ENCODE results near the gene RAB3D.
"Not testable (repeated sequence)": the region's sequence is repeated elsewhere in the genome, so short reads cannot be mapped to it uniquely, and the experiment has no call there.

RAB3D gene

DNA sequence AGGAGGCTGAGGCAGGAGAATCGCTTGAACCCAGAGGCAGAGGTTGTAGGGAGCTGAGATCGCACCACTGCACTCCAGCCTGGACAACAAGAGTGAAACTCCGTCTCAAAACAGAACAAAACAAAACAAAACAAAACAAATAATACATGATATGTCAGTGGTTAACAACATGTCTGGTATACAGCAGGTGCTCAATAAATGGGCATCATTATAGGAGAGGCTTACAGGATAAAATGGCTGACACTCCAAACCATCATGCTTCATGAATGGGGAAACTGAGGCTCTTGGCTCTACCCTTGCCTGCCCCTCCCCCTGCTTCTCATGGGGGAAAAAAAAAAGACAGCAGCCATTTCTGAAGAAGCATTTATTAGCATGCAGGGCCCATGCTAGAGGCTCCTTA is 3.0 kb upstream of the RAB3D start (continued):
- TF ChIP-seq ZNF565 (CRISPR knock-in tag; conservative IDR thresholded peaks at IDR 0.05; ENCODE audit: low read depth) (no peak), CREB5 (CRISPR knock-in tag; IDR thresholded peaks at IDR 0.05; ENCODE audit: low read depth) (no peak), ZC3H10 (CRISPR knock-in tag; IDR thresholded peaks at IDR 0.05) (no peak), PPARA (CRISPR knock-in tag; IDR thresholded peaks at IDR 0.05; ENCODE audit: borderline replicate concordance) (no peak), TSHZ2 (CRISPR knock-in tag; IDR thresholded peaks at IDR 0.05) (no peak), TOX (CRISPR knock-in tag; IDR thresholded peaks at IDR 0.05; ENCODE audit: borderline replicate concordance) (no peak)

GRCh38 chr19:11340099-11340467 is 626 bp upstream of the RAB3D start:
- ATAC-seq: not testable (repeated sequence)

- ATAC-seq: peak; percentile 16
- no peak for TF ChIP-seq PATZ1 (CRISPR knock-in tag; IDR thresholded peaks at IDR 0.05; ENCODE audit: borderline replicate concordance)
- no peak for TF ChIP-seq TCF4 (CRISPR knock-in tag; IDR thresholded peaks at IDR 0.05; ENCODE audit: borderline replicate concordance)
- TF ChIP-seq, protein P1, sequence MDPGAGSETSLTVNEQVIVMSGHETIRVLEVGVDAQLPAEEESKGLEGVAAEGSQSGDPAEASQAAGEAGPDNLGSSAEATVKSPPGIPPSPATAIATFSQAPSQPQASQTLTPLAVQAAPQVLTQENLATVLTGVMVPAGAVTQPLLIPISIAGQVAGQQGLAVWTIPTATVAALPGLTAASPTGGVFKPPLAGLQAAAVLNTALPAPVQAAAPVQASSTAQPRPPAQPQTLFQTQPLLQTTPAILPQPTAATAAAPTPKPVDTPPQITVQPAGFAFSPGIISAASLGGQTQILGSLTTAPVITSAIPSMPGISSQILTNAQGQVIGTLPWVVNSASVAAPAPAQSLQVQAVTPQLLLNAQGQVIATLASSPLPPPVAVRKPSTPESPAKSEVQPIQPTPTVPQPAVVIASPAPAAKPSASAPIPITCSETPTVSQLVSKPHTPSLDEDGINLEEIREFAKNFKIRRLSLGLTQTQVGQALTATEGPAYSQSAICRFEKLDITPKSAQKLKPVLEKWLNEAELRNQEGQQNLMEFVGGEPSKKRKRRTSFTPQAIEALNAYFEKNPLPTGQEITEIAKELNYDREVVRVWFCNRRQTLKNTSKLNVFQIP (CRISPR knock-in tag; IDR thresholded peaks at IDR 0.05; ENCODE audit: borderline replicate concordance, low read depth): no peak
- TF ChIP-seq PPARA (CRISPR knock-in tag; IDR thresholded peaks at IDR 0.05; ENCODE audit: borderline replicate concordance): no peak
- TF ChIP-seq TSHZ2 (CRISPR knock-in tag; IDR thresholded peaks at IDR 0.05): no peak
- no peak for TF ChIP-seq ZC3H10 (CRISPR knock-in tag; IDR thresholded peaks at IDR 0.05)
- TF ChIP-seq CSRNP3 (CRISPR knock-in tag; IDR thresholded peaks at IDR 0.05): no peak
- TF ChIP-seq ESRRG (CRISPR knock-in tag; IDR thresholded peaks at IDR 0.05): no peak
- no peak for TF ChIP-seq ZNF565 (CRISPR knock-in tag; conservative IDR thresholded peaks at IDR 0.05; ENCODE audit: low read depth)
- no peak for TF ChIP-seq GLIS3 (CRISPR knock-in tag; IDR thresholded peaks at IDR 0.05)
- no peak for TF ChIP-seq CSDC2 (CRISPR knock-in tag; IDR thresholded peaks at IDR 0.05)
- TF ChIP-seq ISL1 (CRISPR knock-in tag; IDR thresholded peaks at IDR 0.05): no peak
- TF ChIP-seq ZFP3 (CRISPR knock-in tag; IDR thresholded peaks at IDR 0.05): no peak
- TF ChIP-seq ZFP30 (CRISPR knock-in tag; IDR thresholded peaks at IDR 0.05): no peak
- TF ChIP-seq ZNF8 (CRISPR knock-in tag; IDR thresholded peaks at IDR 0.05): no peak
- TF ChIP-seq TOX (CRISPR knock-in tag; IDR thresholded peaks at IDR 0.05; ENCODE audit: borderline replicate concordance): no peak
These were observed 746 bp downstream of the RAB3D start for GRCh38 chr19:11338569-11339253.
